Breast epithelium (tissue), 4 donors: ENCODE results near the gene FSD2. TPM values are rescaled to one million over a fixed set of nuclear protein-coding genes. Genes with fewer than 3 reads are reported as not detected.

Experiments used
- DNase-seq, 2 donors: peaks; one replicate each; pipeline ENCODE4 v3.0.0-alpha.2; 2019; ENCODE audit warnings: low spot score in 2 of 2
- H3K27ac ChIP-seq, 2 donors: fragments of 200-600 bp; sonication (generic) in 1 of 2; one replicate each; pipeline ENCODE4 v1.5.1; 2016 to 2019; ENCODE audit warnings: mild to moderate bottlenecking in 1 of 2
- H3K27me3 ChIP-seq, 2 donors: fragments of 200-600 bp; sonication (generic) in 1 of 2; one replicate each; pipeline versions ENCODE4 v1.5.1 to v1.6.0; 2017 to 2019; ENCODE audit warnings: control low read depth in 1 of 2, mild to moderate bottlenecking in 1 of 2
- H3K36me3 ChIP-seq: fragments of 200-600 bp; one replicate; pipeline ENCODE4 v1.5.1; 2019
- H3K4me1 ChIP-seq, 2 donors: fragments of 200-600 bp; sonication (generic); one replicate each; pipeline ENCODE4 v1.5.1; 2016 to 2019; ENCODE audit warnings: control low read depth in 1 of 2
- H3K4me3 ChIP-seq, 3 donors: fragments of 200-600 bp; sonication (generic); 1 replicate in 2 of 3; 2 replicates in 1 of 3; pipeline ENCODE4 v1.5.1; 2016 to 2019; ENCODE audit warnings: mild to moderate bottlenecking in 3 of 3, moderate library complexity in 2 of 3
- H3K9me3 ChIP-seq, 2 donors: fragments of 200-600 bp; sonication (generic) in 1 of 2; one replicate each; pipeline ENCODE4 v1.5.1; 2016 to 2019; ENCODE audit warnings: control low read depth in 1 of 2
- CTCF ChIP-seq, 3 donors: fragments of 450-650 bp; IDR thresholded peaks; one replicate each; pipeline ENCODE4 v1.5.1; 2016 to 2017; ENCODE audit warnings: antibody characterized with exemption in 3 of 3, mild to moderate bottlenecking in 3 of 3, moderate library complexity in 3 of 3
- POLR2A ChIP-seq: fragments of 450-650 bp; IDR thresholded peaks from one replicate; pipeline ENCODE4 v1.6.1; 2016; ENCODE audit warnings: antibody characterized with exemption, mild to moderate bottlenecking, moderate library complexity
- POLR2AphosphoS5 ChIP-seq, 3 donors: sonication (generic); formaldehyde crosslinking; IDR thresholded peaks; one replicate each; pipeline ENCODE4 v1.6.1; 2017; ENCODE audit warnings: antibody characterized with exemption in 3 of 3
- intact Hi-C: fragments of 100-400 bp; cut with DNase I; formaldehyde crosslinking; loops from one replicate; pipeline ENCODE4 v1.15.1; 2023; ENCODE audit warnings: low total_unique reads
- total RNA-seq, 3 donors: library from RNA; depleted of rRNA; stranded (reverse); fragments of >200 nt; gene quantifications; one replicate each; pipeline ENCODE4 v1.1.0, GENCODE V29; 2016

Gene FSD2
- total RNA-seq, 3 donors from 2014 or later: under 0.01 to 1.6 TPM; not detected in 1

- Histone ChIP-seq H3K4me1 (no peaks in the 10 kb centered on the region), H3K4me3 (no peak overlapping the region), H3K9me3 (no peaks in the 10 kb centered on the region), H3K27me3 (no peaks in the 10 kb centered on the region), H3K27ac (no peak overlapping the region), H3K36me3 (no peaks in the 10 kb centered on the region)
- TF ChIP-seq CTCF (IDR thresholded peaks at IDR 0.05) (no peak), POLR2AphosphoS5 (IDR thresholded peaks at IDR 0.05) (no peak), POLR2A (no peak)
- intact Hi-C loops: no loop called here
- DNase-seq: peak in 1 of 2 donors; percentile 15
Measured at GRCh38 chr15:82845686-82846085, 39.8 kb upstream of the FSD2 start.

GRCh38 chr15:82843566-82843965, 37.7 kb upstream of the FSD2 start:
- H3K9me3 ChIP-seq: no peaks in the 10 kb centered on the region

GRCh38 chr15:82840166-82840565, 34.3 kb upstream of the FSD2 start:
- intact Hi-C loops: no loop called here

More at GRCh38 chr15:82843566-82843965, 37.7 kb upstream of the FSD2 start:
- H3K4me1 ChIP-seq: no peaks in the 10 kb centered on the region
- no peak overlapping the region for H3K27ac ChIP-seq
- H3K4me3 ChIP-seq: no peak overlapping the region
- TF ChIP-seq CTCF (IDR thresholded peaks at IDR 0.05) (no peak), POLR2AphosphoS5 (IDR thresholded peaks at IDR 0.05) (no peak), POLR2A (no peak)
- intact Hi-C loops: no loop called here
- H3K36me3 ChIP-seq: no peaks in the 10 kb centered on the region
- DNase-seq: no peak
- H3K27me3 ChIP-seq: no peaks in the 10 kb centered on the region

GRCh38 chr15:82839136-82839535, 33.3 kb upstream of the FSD2 start:
- H3K36me3 ChIP-seq: peaks cover 5% of the 10 kb centered on the region

More at GRCh38 chr15:82840166-82840565, 34.3 kb upstream of the FSD2 start:
- TF ChIP-seq CTCF (IDR thresholded peaks at IDR 0.05): no peak
- no peak for TF ChIP-seq POLR2AphosphoS5 (IDR thresholded peaks at IDR 0.05)
- TF ChIP-seq POLR2A: no peak
- Histone ChIP-seq H3K4me1 (no peaks in the 10 kb centered on the region), H3K4me3 (no peak overlapping the region), H3K36me3 (peaks cover 5% of the 10 kb centered on the region), H3K27ac (no peak overlapping the region), H3K9me3 (no peaks in the 10 kb centered on the region), H3K27me3 (no peaks in the 10 kb centered on the region)
- no peak for DNase-seq

More at GRCh38 chr15:82839136-82839535, 33.3 kb upstream of the FSD2 start:
- intact Hi-C loops: no loop called here
- DNase-seq: no peak
- H3K4me3 ChIP-seq: no peak overlapping the region
- no peaks in the 10 kb centered on the region for H3K4me1 ChIP-seq
- no peaks in the 10 kb centered on the region for H3K27me3 ChIP-seq
- no peak for TF ChIP-seq POLR2AphosphoS5 (IDR thresholded peaks at IDR 0.05)
- TF ChIP-seq CTCF (IDR thresholded peaks at IDR 0.05): no peak
- TF ChIP-seq POLR2A: no peak
- H3K27ac ChIP-seq: no peak overlapping the region
- no peaks in the 10 kb centered on the region for H3K9me3 ChIP-seq
